ENCODE results near the gene CYSRT1.

Gene CYSRT1

DNA sequence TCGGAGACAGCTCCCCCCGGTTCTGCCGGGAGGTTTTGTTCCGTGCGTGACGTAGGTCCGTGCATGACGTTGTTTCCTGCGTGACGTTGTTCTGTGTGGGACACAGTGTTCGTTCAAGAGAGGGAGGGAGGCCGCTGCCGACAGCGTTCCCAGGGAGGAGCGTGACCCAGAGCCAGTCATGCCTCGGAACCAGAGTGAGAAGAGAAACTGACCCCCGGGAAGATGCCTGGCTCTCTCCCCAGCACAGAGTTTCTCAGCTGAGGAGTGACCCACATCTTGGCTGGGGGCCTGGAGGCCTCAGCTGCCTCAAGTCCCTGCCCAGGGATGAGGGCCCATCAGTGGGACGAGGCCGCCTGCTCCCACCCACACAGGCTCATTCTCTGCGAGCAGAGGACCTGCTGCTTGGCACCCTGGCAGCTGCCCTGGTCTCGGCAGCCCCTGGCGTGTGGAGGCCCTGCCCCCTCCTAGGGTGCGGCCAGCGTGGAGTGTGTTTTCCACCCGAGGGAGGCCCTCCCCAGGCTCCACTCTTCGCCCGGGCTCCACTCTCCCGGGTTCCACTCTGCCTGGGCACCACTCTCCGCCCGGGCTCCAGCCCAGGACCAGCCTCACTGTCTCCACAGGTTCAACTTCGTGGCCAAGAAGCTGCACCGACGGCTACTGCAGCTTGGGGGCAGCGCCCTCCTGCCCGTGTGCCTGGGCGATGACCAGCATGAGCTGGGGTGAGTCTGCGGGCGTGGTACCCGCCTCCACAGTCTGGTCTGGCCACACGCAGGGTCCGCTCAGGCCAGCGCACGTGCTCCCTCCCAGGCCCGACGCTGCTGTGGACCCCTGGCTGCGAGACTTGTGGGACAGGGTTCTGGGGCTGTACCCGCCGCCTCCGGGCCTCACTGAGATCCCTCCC, 11.6 kb upstream of the CYSRT1 start:
- WGBS, 2 experiments (ENCODE audit: insufficient coverage in 2 of 2) = 92 to 96% methylated on average over 47 to 49 of the region's 49 CpGs
- Histone ChIP-seq H3K27ac (ENCODE audit: low read depth, low read length, severe bottlenecking) (no peak overlapping the region), H3K4me3 (ENCODE audit: extremely low read depth, insufficient read depth, low read length, poor library complexity, severe bottlenecking) (no peak overlapping the region), H3K4me1 (ENCODE audit: control insufficient read depth, insufficient read depth, low read length, poor library complexity, severe bottlenecking) (peaks cover 10% of the 10 kb centered on the region), H3K9me3 (ENCODE audit: control insufficient read depth, low read length) (no peaks in the 10 kb centered on the region), H3K36me3 (ENCODE audit: control insufficient read depth, insufficient read depth, low read length) (peaks cover 48% of the 10 kb centered on the region)

DNA sequence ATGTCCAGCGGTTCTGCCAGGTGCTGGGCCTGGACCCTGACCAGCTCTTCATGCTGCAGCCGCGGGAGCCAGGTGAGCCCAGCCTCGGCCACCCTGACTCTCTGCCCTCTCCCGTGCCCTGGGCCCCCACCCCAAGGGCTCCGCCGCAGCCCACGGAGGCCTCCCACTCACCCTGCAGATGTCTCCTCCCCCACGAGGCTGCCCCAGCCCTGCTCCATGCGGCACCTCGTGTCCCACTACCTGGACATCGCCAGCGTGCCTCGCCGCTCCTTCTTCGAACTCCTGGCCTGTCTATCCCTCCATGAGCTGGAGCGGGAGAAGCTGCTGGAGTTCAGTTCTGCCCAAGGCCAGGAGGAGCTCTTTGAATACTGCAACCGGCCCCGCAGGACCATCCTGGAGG, 10.4 kb upstream of the CYSRT1 start:
- Histone ChIP-seq H3K4me1 (ENCODE audit: control insufficient read depth, insufficient read depth, low read length, poor library complexity, severe bottlenecking) (peaks cover 18% of the 10 kb centered on the region), H3K27ac (ENCODE audit: low read depth, low read length, severe bottlenecking) (no peak overlapping the region), H3K4me3 (ENCODE audit: extremely low read depth, insufficient read depth, low read length, poor library complexity, severe bottlenecking) (no peak overlapping the region), H3K9me3 (ENCODE audit: control insufficient read depth, low read length) (no peaks in the 10 kb centered on the region), H3K36me3 (ENCODE audit: control insufficient read depth, insufficient read depth, low read length) (peaks cover 40% of the 10 kb centered on the region)
- WGBS, 2 experiments (ENCODE audit: insufficient coverage in 2 of 2) = 95 to 96% methylated on average over 16 to 17 of the region's 19 CpGs

DNA sequence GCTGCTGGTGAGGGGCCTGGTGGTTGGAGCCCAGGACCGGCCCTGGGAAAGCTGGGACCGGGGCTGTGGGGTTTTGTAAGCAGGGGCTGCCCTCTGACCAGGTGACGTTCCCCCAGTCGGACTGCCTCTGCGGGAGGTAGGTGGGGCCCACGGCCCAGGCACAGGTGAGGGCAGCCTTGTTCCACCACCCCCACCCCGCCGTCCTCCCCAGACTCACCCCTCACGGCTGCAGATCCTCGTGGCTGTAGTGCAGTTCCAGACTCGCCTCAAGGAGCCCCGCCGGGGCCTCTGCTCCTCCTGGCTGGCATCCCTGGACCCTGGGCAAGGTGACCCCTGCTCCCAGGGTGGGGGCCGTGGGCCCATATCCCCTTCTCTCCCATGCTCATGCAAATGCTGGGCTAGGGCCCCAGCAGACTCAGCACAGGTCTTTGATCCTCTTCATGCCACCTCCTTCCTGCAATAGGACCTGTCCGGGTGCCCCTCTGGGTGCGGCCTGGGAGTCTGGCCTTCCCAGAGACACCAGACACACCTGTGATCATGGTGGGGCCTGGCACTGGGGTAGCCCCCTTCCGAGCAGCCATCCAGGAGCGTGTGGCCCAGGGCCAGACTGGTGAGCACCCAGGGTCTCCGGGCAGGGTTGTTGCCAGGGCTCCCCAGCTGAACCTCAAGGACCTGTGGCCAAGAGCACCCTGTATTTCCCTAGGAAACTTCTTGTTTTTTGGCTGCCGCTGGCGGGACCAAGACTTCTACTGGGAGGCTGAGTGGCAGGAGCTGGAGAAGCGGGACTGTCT, 9.6 kb upstream of the CYSRT1 start:
- Histone ChIP-seq H3K36me3 (ENCODE audit: control insufficient read depth, insufficient read depth, low read length) (peaks cover 36% of the 10 kb centered on the region), H3K27ac (ENCODE audit: low read depth, low read length, severe bottlenecking) (no peak overlapping the region), H3K4me3 (ENCODE audit: extremely low read depth, insufficient read depth, low read length, poor library complexity, severe bottlenecking) (no peak overlapping the region), H3K4me1 (ENCODE audit: control insufficient read depth, insufficient read depth, low read length, poor library complexity, severe bottlenecking) (peaks cover 18% of the 10 kb centered on the region), H3K9me3 (ENCODE audit: control insufficient read depth, low read length) (no peaks in the 10 kb centered on the region)
- WGBS, 2 experiments (ENCODE audit: insufficient coverage in 2 of 2) = 93 to 97% methylated on average over 13 to 21 of the region's 22 CpGs

DNA sequence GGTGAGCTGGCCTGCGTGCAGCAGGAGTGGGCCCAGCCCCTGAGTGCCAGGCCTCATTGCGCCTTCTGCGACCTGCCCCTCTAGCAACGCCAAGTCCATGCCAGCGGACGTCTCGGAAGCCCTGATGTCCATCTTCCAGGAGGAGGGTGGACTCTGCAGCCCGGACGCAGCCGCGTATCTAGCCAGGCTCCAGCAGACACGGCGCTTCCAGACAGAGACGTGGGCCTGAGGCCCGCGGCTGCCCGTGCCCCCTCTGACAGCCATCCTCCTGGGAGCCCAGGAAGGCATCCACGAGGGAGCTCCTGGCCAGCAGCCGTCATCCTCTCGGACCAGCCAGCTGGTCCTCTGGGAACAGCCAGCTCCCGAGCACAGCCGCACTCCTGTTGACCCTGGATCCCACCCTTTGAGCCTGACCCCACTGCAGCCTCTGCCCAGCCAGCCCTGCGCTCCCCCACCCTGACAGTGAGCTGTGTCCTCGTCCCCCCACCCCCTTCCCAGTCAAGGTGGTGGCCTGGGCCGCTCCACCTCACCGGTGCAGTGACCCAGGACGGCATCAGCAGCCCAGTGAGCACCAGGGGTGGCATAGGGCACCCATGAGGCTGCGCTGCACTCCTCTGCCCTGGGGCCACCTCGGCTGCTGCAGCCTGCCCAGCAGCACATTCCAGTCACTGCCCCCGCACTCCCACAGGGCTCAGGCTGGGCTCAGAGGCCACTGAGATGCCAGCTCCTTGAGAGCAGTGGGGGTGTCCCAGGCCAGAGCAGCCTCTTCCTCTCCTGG, 8.6 kb upstream of the CYSRT1 start:
- Histone ChIP-seq H3K27ac (ENCODE audit: low read depth, low read length, severe bottlenecking) (no peak overlapping the region), H3K4me3 (ENCODE audit: extremely low read depth, insufficient read depth, low read length, poor library complexity, severe bottlenecking) (no peak overlapping the region), H3K9me3 (ENCODE audit: control insufficient read depth, low read length) (no peaks in the 10 kb centered on the region), H3K4me1 (ENCODE audit: control insufficient read depth, insufficient read depth, low read length, poor library complexity, severe bottlenecking) (peaks cover 18% of the 10 kb centered on the region), H3K36me3 (ENCODE audit: control insufficient read depth, insufficient read depth, low read length) (peaks cover 33% of the 10 kb centered on the region)
- 96 to 98% methylated on average over 27 to 28 of the region's 30 CpGs for WGBS, 2 experiments (ENCODE audit: insufficient coverage in 2 of 2)

DNA sequence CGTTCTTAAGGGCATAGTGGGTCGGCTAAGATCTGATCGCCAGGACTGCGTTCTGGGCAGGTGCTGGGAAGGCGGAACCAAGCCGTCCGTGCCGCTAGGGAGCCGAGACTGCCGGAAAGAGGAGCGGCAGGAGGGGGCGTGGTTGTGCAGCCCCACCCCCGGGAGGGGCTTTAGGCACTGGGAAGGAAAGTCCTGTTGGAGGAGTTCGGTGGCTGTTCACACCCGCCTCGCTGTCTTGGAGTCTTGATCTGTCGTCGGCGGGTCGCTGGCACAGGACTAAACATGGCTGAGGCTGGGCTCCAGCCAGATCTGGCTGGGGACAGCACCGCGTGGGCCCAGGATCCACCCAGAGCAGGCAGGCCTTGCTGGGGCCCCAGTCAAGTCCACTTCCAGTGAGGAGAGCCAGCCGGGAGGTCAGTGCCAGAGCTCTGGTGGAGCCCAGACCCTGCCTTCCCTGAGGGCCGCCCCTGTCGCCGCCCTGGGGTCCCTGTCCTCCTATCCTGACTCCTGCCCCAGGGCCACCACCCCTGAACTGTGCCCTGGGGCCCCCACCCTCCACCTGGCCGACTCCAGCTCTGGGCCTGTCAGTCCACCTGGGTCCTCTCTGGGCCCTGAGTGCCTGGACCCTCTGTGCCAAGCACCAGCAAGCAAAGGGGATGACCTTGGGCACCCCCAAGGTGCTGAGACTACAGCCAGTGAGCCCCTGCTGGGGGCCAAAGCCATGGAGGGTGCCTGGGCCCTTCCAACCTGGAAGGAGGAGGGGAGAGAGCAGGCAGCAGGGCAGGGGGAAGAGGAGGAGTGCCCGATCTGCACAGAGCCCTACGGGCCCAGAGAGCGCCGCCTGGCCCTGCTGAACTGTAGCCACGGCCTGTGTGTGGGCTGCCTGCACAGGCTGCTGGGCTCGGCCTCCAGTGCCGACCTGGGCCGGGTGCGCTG, 7.4 kb upstream of the CYSRT1 start:
- H3K4me3 ChIP-seq (ENCODE audit: extremely low read depth, insufficient read depth, low read length, poor library complexity, severe bottlenecking) = no peak overlapping the region
- H3K27ac ChIP-seq (ENCODE audit: low read depth, low read length, severe bottlenecking) = peak overlapping the region; percentile 16
- H3K36me3 ChIP-seq (ENCODE audit: control insufficient read depth, insufficient read depth, low read length) = peaks cover 33% of the 10 kb centered on the region
- whole genome bisulfite sequencing, 2 experiments (ENCODE audit: insufficient coverage in 2 of 2) = 60 to 62% methylated on average over 32 to 35 of the region's 36 CpGs
- H3K4me1 ChIP-seq (ENCODE audit: control insufficient read depth, insufficient read depth, low read length, poor library complexity, severe bottlenecking) = peaks cover 18% of the 10 kb centered on the region
- H3K9me3 ChIP-seq (ENCODE audit: control insufficient read depth, low read length) = no peaks in the 10 kb centered on the region

DNA sequence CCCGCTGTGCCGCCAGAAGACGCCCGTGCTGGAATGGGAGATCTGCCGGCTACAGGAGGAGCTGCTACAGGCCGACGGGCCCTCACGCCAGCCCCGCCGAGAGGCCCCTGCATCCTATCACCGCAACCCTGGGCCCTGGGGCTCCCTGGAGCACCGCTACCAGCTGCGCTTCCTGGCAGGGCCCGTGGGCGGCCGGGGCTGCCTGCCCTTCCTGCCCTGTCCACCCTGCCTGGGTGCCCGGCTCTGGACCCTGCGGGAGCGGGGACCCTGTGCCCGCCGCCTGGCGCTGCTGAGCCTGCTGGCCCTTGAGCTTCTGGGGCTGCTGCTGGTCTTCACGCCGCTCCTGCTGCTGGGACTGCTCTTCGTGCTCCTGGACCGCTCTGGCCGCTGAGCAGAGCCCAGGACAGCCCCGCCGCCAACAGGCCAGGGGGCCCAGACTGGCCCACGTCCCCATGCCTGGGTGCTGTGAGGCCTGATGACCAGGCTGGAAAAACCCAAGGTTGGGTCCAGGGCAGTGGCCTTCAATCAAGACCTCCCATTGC, 6.7 kb upstream of the CYSRT1 start:
- Histone ChIP-seq H3K27ac (ENCODE audit: low read depth, low read length, severe bottlenecking) (peak overlapping the region; percentile 66), H3K36me3 (ENCODE audit: control insufficient read depth, insufficient read depth, low read length) (peaks cover 29% of the 10 kb centered on the region), H3K9me3 (ENCODE audit: control insufficient read depth, low read length) (no peaks in the 10 kb centered on the region), H3K4me3 (ENCODE audit: extremely low read depth, insufficient read depth, low read length, poor library complexity, severe bottlenecking) (no peak overlapping the region), H3K4me1 (ENCODE audit: control insufficient read depth, insufficient read depth, low read length, poor library complexity, severe bottlenecking) (peaks cover 18% of the 10 kb centered on the region)
- WGBS, 2 experiments (ENCODE audit: insufficient coverage in 2 of 2) = 95 to 96% methylated on average over 27 to 30 of the region's 30 CpGs

DNA sequence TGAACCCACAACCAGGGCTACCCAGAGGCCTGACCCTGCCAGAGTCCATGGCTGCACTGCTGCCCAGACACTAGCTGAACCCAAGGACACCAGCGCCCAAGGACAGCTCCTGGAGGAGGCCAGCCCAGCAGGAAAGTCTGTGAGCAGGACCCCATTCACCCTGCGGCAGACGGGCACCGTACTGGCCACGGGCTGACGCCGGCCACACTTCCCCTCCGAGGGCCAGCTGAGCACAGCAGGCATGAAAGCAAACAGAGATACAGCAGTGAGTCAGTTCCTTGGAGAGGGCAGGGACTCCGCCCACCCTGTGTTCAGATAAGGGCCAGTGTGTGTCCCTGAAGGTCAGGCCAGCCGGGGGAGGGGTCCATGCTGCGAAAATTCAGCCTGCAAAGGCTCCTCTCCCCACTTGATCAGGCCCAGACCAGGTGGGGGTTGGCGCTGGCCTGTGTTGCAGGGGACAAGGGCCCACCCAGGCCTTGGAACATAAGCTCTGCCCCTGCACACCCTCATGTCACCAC, 6.2 kb upstream of the CYSRT1 start:
- H3K9me3 ChIP-seq (ENCODE audit: control insufficient read depth, low read length) = no peaks in the 10 kb centered on the region
- WGBS, 2 experiments (ENCODE audit: insufficient coverage in 2 of 2) = 42 to 56% methylated on average over 10 to 12 of the region's 12 CpGs
- peak overlapping the region; percentile 66 for H3K27ac ChIP-seq (ENCODE audit: low read depth, low read length, severe bottlenecking)
- no peak overlapping the region for H3K4me3 ChIP-seq (ENCODE audit: extremely low read depth, insufficient read depth, low read length, poor library complexity, severe bottlenecking)
- peaks cover 18% of the 10 kb centered on the region for H3K4me1 ChIP-seq (ENCODE audit: control insufficient read depth, insufficient read depth, low read length, poor library complexity, severe bottlenecking)
- peaks cover 24% of the 10 kb centered on the region for H3K36me3 ChIP-seq (ENCODE audit: control insufficient read depth, insufficient read depth, low read length)

DNA sequence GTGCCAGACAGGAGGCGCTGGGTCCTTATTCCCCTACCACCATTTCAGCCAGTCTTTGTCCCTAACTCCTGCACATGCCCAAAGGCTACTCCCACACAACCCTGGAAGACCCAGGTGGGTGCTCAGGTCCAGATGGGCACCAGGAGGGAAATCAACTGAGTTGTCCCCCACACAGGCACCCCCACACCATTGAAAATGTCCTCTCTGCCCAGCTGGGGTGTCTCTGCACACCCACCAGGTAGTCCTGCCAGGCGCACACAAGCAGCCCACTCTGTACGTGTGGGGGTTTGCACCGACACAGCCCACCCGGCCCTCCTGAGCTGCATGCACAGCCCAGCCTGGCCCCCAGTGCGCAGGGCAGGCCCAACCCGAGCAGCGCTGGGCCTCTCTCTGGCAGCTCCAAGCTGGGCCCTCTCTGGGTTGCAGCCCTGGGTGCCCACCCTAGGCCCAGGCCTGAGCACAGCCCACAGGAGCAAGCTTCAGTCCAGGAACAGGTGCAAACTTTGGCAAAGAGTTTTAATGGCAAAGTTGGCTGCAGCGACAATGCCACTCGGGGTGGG, 5.1 kb upstream of the CYSRT1 start:
- no peaks in the 10 kb centered on the region for H3K9me3 ChIP-seq (ENCODE audit: control insufficient read depth, low read length)
- H3K4me3 ChIP-seq (ENCODE audit: extremely low read depth, insufficient read depth, low read length, poor library complexity, severe bottlenecking) = no peak overlapping the region
- 96 to 98% methylated on average over 8 to 10 of the region's 10 CpGs for WGBS, 2 experiments (ENCODE audit: insufficient coverage in 2 of 2)
- H3K4me1 ChIP-seq (ENCODE audit: control insufficient read depth, insufficient read depth, low read length, poor library complexity, severe bottlenecking) = peaks cover 21% of the 10 kb centered on the region
- H3K36me3 ChIP-seq (ENCODE audit: control insufficient read depth, insufficient read depth, low read length) = peaks cover 17% of the 10 kb centered on the region
- H3K27ac ChIP-seq (ENCODE audit: low read depth, low read length, severe bottlenecking) = no peak overlapping the region

DNA sequence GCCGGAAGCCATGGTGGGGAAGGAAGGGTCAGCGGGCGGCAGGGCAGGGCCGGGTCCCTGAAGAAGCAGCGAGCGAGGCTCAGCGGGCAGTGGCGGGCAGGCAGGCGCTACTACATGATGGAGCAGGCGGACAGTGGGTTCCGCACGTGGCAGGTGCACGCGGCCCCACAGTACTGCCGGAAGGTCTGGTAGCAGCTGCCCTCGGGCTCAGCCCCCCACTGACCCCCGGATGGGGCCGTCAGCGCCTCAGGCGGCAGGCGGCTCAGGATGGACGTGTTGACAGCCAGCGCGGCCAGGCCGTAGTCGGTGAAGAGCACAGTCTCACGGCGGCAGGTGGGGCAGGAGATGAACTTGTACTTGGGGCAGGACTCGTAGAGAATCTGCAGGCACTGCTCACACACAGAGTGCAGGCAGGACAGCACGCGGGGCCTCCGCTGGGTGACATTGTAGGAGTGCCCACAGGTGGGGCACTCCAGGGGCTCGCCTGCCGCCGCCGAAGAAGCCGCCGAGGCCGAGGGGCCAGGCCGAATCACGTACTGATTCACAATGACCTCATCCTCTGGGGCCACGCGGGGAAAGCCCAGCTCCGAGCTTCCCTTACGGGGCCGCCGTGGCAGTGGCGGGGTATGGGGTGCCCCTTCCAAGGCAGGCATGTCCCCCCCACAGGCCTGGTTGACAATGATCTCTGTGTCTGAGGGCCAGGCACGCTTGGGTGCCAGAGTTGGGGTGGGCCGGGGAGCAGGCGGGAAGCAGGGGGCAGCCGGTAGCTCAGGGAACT, 4.5 kb upstream of the CYSRT1 start:
- peaks cover 11% of the 10 kb centered on the region for H3K36me3 ChIP-seq (ENCODE audit: control insufficient read depth, insufficient read depth, low read length)
- H3K27ac ChIP-seq (ENCODE audit: low read depth, low read length, severe bottlenecking) = no peak overlapping the region
- H3K4me3 ChIP-seq (ENCODE audit: extremely low read depth, insufficient read depth, low read length, poor library complexity, severe bottlenecking) = no peak overlapping the region
- H3K4me1 ChIP-seq (ENCODE audit: control insufficient read depth, insufficient read depth, low read length, poor library complexity, severe bottlenecking) = peaks cover 21% of the 10 kb centered on the region
- H3K9me3 ChIP-seq (ENCODE audit: control insufficient read depth, low read length) = no peaks in the 10 kb centered on the region
- WGBS, 2 experiments (ENCODE audit: insufficient coverage in 2 of 2) = 96% methylated on average over 48 to 50 of the region's 52 CpGs
